Measurements from ENCODE around the gene SPOCK2.

GRCh38 chr10:72013202-72013945, 75.0 kb downstream of the SPOCK2 start:
- TF ChIP-seq CTCF (IDR thresholded peaks at IDR 0.05) (no peak), TCF7L2 (IDR thresholded peaks at IDR 0.05; ENCODE audit: low read depth, low read length) (no peak), POLR2AphosphoS5 (IDR thresholded peaks at IDR 0.05; ENCODE audit: low read depth, low read length) (no peak), REST (IDR thresholded peaks at IDR 0.05; ENCODE audit: insufficient read depth in 1 of 2, low read depth in 2 of 2, low read length in 1 of 2) (no peak), SIN3A (IDR thresholded peaks at IDR 0.05; ENCODE audit: borderline replicate concordance, insufficient read depth, low read depth, low read length) (no peak)
